NCI-H2196 (cell line): ENCODE measurements around the gene FIGN.
A peak's percentile ranks its signal among the peaks of the same experiment; 100 is the strongest.

Source experiments
- DNase-seq: peaks from one replicate; lab custom pipeline; 2025; ENCODE audit not compliant: unreplicated experiment; lab: John Stamatoyannopoulos, UW

FIGN gene

GRCh38 chr2:163737190-163737439 lies 1.3 kb upstream of the FIGN start:
- DNase-seq, result no peak

- peak; percentile 15 for DNase-seq
Measured at GRCh38 chr2:163736433-163737189, 803 bp upstream of the FIGN start.

- peak; percentile 7 for DNase-seq
Measured at GRCh38 chr2:163734881-163735684, 725 bp downstream of the FIGN start.

- DNase-seq, result no peak
Measured at GRCh38 chr2:163734401-163734800, 1.4 kb downstream of the FIGN start.

GRCh38 chr2:163733956-163734355 lies 1.9 kb downstream of the FIGN start:
- no peak for DNase-seq

GRCh38 chr2:163733301-163733938 lies 2.4 kb downstream of the FIGN start:
- no peak for DNase-seq

GRCh38 chr2:163732727-163733126 lies 3.1 kb downstream of the FIGN start:
- no peak for DNase-seq

GRCh38 chr2:163731735-163732134 lies 4.1 kb downstream of the FIGN start:
- no peak for DNase-seq

- no peak for DNase-seq
Measured at GRCh38 chr2:163730556-163730955, 5.3 kb downstream of the FIGN start.

- no peak for DNase-seq
Measured at GRCh38 chr2:163729636-163730273, 6.1 kb downstream of the FIGN start.

- DNase-seq, result no peak
Measured at GRCh38 chr2:163723881-163724280, 11.9 kb downstream of the FIGN start.

- no peak for DNase-seq
Measured at GRCh38 chr2:163723348-163723747, 12.5 kb downstream of the FIGN start.

- DNase-seq, result no peak
Measured at GRCh38 chr2:163719331-163719730, 16.5 kb downstream of the FIGN start.

- DNase-seq, result no peak
Measured at GRCh38 chr2:163717993-163718680, 17.7 kb downstream of the FIGN start.

GRCh38 chr2:163717515-163717914 lies 18.3 kb downstream of the FIGN start:
- no peak for DNase-seq

- DNase-seq, result no peak
Measured at GRCh38 chr2:163716101-163716500, 19.7 kb downstream of the FIGN start.

GRCh38 chr2:163715668-163716067 lies 20.1 kb downstream of the FIGN start:
- DNase-seq, result no peak

GRCh38 chr2:163715199-163715598 lies 20.6 kb downstream of the FIGN start:
- DNase-seq, result no peak

GRCh38 chr2:163713534-163714311 lies 22.1 kb downstream of the FIGN start:
- DNase-seq, result no peak

- no peak for DNase-seq
Measured at GRCh38 chr2:163711699-163712098, 24.1 kb downstream of the FIGN start.
